ENCODE data around the gene CKLF.

DNA sequence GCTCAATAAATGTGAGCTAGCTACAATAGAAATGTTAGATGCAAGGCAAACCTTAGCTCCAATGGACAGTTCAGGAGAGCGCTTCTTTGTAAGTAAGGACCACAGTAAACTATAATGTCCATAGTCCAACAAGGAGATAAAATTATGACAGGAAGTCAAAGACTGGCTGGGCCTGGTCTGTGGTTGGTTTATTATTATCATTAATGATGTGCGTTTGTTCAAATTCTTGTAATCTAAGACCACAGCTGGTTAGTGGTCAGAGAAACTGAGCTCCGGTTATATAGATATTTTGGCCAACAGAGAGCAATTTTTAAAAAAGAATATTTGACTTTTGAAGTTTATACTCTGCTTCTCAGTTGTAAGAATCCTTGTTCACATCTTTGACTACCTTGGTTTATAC lies 22.2 kb downstream of the CKLF start:
- TF ChIP-seq, protein P1, sequence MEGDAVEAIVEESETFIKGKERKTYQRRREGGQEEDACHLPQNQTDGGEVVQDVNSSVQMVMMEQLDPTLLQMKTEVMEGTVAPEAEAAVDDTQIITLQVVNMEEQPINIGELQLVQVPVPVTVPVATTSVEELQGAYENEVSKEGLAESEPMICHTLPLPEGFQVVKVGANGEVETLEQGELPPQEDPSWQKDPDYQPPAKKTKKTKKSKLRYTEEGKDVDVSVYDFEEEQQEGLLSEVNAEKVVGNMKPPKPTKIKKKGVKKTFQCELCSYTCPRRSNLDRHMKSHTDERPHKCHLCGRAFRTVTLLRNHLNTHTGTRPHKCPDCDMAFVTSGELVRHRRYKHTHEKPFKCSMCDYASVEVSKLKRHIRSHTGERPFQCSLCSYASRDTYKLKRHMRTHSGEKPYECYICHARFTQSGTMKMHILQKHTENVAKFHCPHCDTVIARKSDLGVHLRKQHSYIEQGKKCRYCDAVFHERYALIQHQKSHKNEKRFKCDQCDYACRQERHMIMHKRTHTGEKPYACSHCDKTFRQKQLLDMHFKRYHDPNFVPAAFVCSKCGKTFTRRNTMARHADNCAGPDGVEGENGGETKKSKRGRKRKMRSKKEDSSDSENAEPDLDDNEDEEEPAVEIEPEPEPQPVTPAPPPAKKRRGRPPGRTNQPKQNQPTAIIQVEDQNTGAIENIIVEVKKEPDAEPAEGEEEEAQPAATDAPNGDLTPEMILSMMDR (IDR thresholded peaks at IDR 0.05): no peak
- TF ChIP-seq EZH2 (IDR thresholded peaks at IDR 0.05; ENCODE audit: borderline replicate concordance, insufficient read depth, low read depth, low read length, poor library complexity, severe bottlenecking): no peak
